ENCODE data around the gene FANCI.

FANCI gene

GRCh38 chr15:89206908-89207331 is 36.9 kb upstream of the FANCI start:
- H3K4me3 ChIP-seq (ENCODE audit: low read depth, low read length): no peak overlapping the region
- TF ChIP-seq CTCF (IDR thresholded peaks at IDR 0.05; ENCODE audit: low read depth, low read length, missing control alignments): peak; percentile 99
- no peak for DNase-seq (ENCODE audit: low read depth)

- TF ChIP-seq CTCF (IDR thresholded peaks at IDR 0.05; ENCODE audit: low read depth, low read length, missing control alignments): no peak
- H3K4me3 ChIP-seq (ENCODE audit: low read depth, low read length): no peak overlapping the region
- DNase-seq (ENCODE audit: low read depth): no peak
These were observed 35.5 kb upstream of the FANCI start for GRCh38 chr15:89208256-89208655.

- DNase-seq (ENCODE audit: low read depth): no peak
- H3K4me3 ChIP-seq (ENCODE audit: low read depth, low read length): no peak overlapping the region
- no peak for TF ChIP-seq CTCF (IDR thresholded peaks at IDR 0.05; ENCODE audit: low read depth, low read length, missing control alignments)
These were observed 34.7 kb upstream of the FANCI start for GRCh38 chr15:89209057-89209456.

- no peak for TF ChIP-seq CTCF (IDR thresholded peaks at IDR 0.05; ENCODE audit: low read depth, low read length, missing control alignments)
- H3K4me3 ChIP-seq (ENCODE audit: low read depth, low read length): no peak overlapping the region
- no peak for DNase-seq (ENCODE audit: low read depth)
These were observed 32.1 kb upstream of the FANCI start for GRCh38 chr15:89211678-89212170.

- no peak overlapping the region for H3K4me3 ChIP-seq (ENCODE audit: low read depth, low read length)
- TF ChIP-seq CTCF (IDR thresholded peaks at IDR 0.05; ENCODE audit: low read depth, low read length, missing control alignments): no peak
- DNase-seq (ENCODE audit: low read depth): no peak
These were observed 28.2 kb upstream of the FANCI start for GRCh38 chr15:89215627-89216026.

GRCh38 chr15:89217031-89217430 is 26.7 kb upstream of the FANCI start:
- no peak for TF ChIP-seq CTCF (IDR thresholded peaks at IDR 0.05; ENCODE audit: low read depth, low read length, missing control alignments)

GRCh38 chr15:89217686-89218376 is 25.9 kb upstream of the FANCI start:
- no peak for DNase-seq (ENCODE audit: low read depth)
- no peak for TF ChIP-seq CTCF (IDR thresholded peaks at IDR 0.05; ENCODE audit: low read depth, low read length, missing control alignments)
- H3K4me3 ChIP-seq (ENCODE audit: low read depth, low read length): no peak overlapping the region

More at GRCh38 chr15:89217031-89217430, 26.7 kb upstream of the FANCI start:
- DNase-seq (ENCODE audit: low read depth): no peak
- H3K4me3 ChIP-seq (ENCODE audit: low read depth, low read length): no peak overlapping the region

Data from GM12864 (cell line).